ENCODE results near the gene PURB. TPM values are rescaled to one million over a fixed set of nuclear protein-coding genes. Genes with fewer than 3 reads are reported as not detected.
A peak's percentile ranks its signal among the peaks of the same experiment; 100 is the strongest.
"Not testable (repeated sequence)": the region's sequence is repeated elsewhere in the genome, so short reads cannot be mapped to it uniquely, and the experiment has no call there.

PURB gene
- total and polyA plus RNA-seq, 2 experiments from 2014 or later: 1.6 to 17.0 TPM

DNA sequence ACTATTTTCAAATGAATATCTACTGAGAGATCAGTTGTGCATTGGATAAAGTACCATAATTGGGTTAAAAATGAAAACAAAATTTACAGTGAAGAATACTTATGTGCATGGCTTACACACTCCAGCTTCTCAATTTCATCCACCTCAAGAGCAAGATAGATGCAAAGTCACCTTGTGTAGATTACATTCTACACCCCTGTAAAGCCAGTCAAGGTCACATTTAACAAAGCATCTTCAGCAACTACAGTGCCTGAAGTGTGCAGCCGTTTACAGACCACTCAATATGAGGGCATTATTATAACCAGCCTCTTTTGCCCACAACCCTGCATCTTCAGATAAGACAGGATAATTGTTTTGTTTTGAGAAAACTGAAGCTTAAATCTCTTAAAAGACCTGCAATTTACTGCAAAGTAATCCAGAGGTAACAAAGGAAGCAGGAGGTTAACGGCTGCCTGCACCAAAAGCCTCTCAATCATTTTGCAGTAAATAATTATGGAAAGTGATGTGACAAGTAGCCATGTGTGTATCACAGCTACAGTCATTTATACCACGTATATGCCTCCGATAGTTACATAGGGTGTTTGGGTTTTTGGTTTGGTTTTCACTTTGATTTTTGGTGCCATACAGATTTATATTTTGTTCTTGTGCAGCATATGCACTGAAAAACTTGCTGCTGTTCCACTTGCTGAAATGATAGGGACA is 4.9 kb downstream of the PURB start:
- peak overlapping the region; percentile 87 for H3K4me2 ChIP-seq (ENCODE audit: unreplicated experiment)
- no peak overlapping the region for H2AFZ ChIP-seq
- no peaks in the 10 kb centered on the region for H3K9me3 ChIP-seq (ENCODE audit: low read depth)
- in situ Hi-C loops (cut with MboI): no loop called here
- H3K79me2 ChIP-seq (ENCODE audit: insufficient read depth): peaks cover 71% of the 10 kb centered on the region
- H3K4me1 ChIP-seq (ENCODE audit: insufficient read depth): peaks cover 38% of the 10 kb centered on the region
- H3K27me3 ChIP-seq (replicated peaks; ENCODE audit: insufficient read depth): no peaks in the 10 kb centered on the region
- peak overlapping the region; percentile 24 for H3K9ac ChIP-seq
- no peak for DNase-seq
- TF ChIP-seq EZH2phosphoT487 (IDR thresholded peaks at IDR 0.05; ENCODE audit: insufficient read depth, low read depth) (no peak), EZH2 (IDR thresholded peaks at IDR 0.05; ENCODE audit: insufficient read depth, poor library complexity, severe bottlenecking) (no peak)
- H3K9me2 ChIP-seq (ENCODE audit: insufficient read depth): no peaks in the 10 kb centered on the region
- H3F3A ChIP-seq (ENCODE audit: insufficient read depth): peaks cover 70% of the 10 kb centered on the region
- no peaks in the 10 kb centered on the region for H3K36me3 ChIP-seq (ENCODE audit: low read depth)
- peak overlapping the region; percentile 86 for H3K4me3 ChIP-seq
- peaks cover 11% of the 10 kb centered on the region; the same call in 1 of the 2 replicates for H4K20me1 ChIP-seq (ENCODE audit: insufficient read depth)
- H3K27ac ChIP-seq: peak overlapping the region; percentile 87; the same call in 1 of the 2 replicates
- 78 to 79% methylated on average over 4 of the region's 4 CpGs for WGBS, 2 experiments (ENCODE audit: low coverage in 1 of 2, low lambda C conversion rate in 2 of 2, missing lambda C conversion rate in 2 of 2)

DNA sequence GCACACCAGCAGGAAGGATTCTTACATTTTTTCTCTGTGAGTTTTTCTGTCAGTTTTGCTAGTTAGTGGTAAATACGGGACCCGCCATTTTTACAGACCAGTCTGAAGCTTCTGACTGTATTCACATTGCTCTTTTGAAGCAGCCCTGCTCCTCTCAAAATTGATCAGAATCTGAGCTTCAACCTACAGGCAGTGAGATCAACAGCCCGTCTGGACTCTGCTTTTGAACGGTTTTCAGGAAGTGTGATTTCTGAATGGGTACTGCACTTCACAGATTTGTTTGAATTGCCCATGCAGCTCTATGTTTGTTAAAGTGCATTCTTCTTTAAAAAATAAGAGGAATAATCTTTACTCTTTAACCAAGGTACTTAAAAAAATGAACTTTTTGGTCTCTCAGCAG is 8.9 kb downstream of the PURB start:
- H3K9me3 ChIP-seq (ENCODE audit: low read depth): no peaks in the 10 kb centered on the region
- H3K4me2 ChIP-seq (ENCODE audit: unreplicated experiment): no peak overlapping the region
- no peak for TF ChIP-seq EZH2phosphoT487 (IDR thresholded peaks at IDR 0.05; ENCODE audit: insufficient read depth, low read depth)
- TF ChIP-seq EZH2 (IDR thresholded peaks at IDR 0.05; ENCODE audit: insufficient read depth, poor library complexity, severe bottlenecking): no peak
- peaks cover 13% of the 10 kb centered on the region for H3K4me1 ChIP-seq (ENCODE audit: insufficient read depth)
- no peak overlapping the region for H2AFZ ChIP-seq
- in situ Hi-C loops (cut with MboI): no loop called here
- peaks cover 38% of the 10 kb centered on the region for H3K79me2 ChIP-seq (ENCODE audit: insufficient read depth)
- no peak overlapping the region for H3K4me3 ChIP-seq
- H3K36me3 ChIP-seq (ENCODE audit: low read depth): no peaks in the 10 kb centered on the region
- WGBS, 2 experiments (ENCODE audit: low coverage in 1 of 2, low lambda C conversion rate in 2 of 2, missing lambda C conversion rate in 2 of 2): 82 to 88% methylated on average over 4 of the region's 4 CpGs
- H3F3A ChIP-seq (ENCODE audit: insufficient read depth): peaks cover 45% of the 10 kb centered on the region
- no peaks in the 10 kb centered on the region for H3K27me3 ChIP-seq (replicated peaks; ENCODE audit: insufficient read depth)
- no peak for DNase-seq
- no peak overlapping the region for H3K27ac ChIP-seq
- H3K9ac ChIP-seq: no peak overlapping the region
- peaks cover 11% of the 10 kb centered on the region; the same call in 1 of the 2 replicates for H4K20me1 ChIP-seq (ENCODE audit: insufficient read depth)
- no peaks in the 10 kb centered on the region for H3K9me2 ChIP-seq (ENCODE audit: insufficient read depth)

DNA sequence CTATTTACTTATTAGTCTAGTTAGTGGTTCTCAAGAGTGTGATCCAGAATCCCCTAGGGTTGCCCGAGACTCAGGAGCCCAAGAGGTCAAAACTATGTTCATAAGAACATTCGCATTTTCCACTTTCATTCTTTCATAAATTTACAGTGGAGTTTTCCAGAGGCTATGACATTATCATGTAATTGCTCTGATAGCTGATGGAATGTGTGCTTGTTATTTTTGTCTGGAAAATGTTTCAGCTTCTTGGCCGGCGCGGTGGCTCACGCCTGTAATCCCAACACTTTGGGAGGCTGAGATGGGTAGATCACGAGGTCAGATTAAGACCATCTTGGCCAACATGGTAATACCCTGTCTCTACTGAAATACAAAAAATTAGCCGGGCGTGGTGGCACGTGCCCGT is 10.1 kb downstream of the PURB start:
- peaks cover 5% of the 10 kb centered on the region; the same call in 1 of the 2 replicates for H4K20me1 ChIP-seq (ENCODE audit: insufficient read depth)
- DNase-seq: no peak
- no peaks in the 10 kb centered on the region for H3K27me3 ChIP-seq (replicated peaks; ENCODE audit: insufficient read depth)
- no peak overlapping the region for H3K9ac ChIP-seq
- H3K4me1 ChIP-seq (ENCODE audit: insufficient read depth): peaks cover 2% of the 10 kb centered on the region
- H3K4me2 ChIP-seq (ENCODE audit: unreplicated experiment): no peak overlapping the region
- peaks cover 34% of the 10 kb centered on the region for H3F3A ChIP-seq (ENCODE audit: insufficient read depth)
- no peak overlapping the region for H2AFZ ChIP-seq
- H3K79me2 ChIP-seq (ENCODE audit: insufficient read depth): peaks cover 26% of the 10 kb centered on the region
- in situ Hi-C loops (cut with MboI): no loop called here
- H3K36me3 ChIP-seq (ENCODE audit: low read depth): no peaks in the 10 kb centered on the region
- H3K4me3 ChIP-seq: no peak overlapping the region
- H3K27ac ChIP-seq: no peak overlapping the region
- H3K9me2 ChIP-seq (ENCODE audit: insufficient read depth): no peaks in the 10 kb centered on the region
- no peaks in the 10 kb centered on the region for H3K9me3 ChIP-seq (ENCODE audit: low read depth)
- WGBS, 2 experiments (ENCODE audit: low coverage in 1 of 2, low lambda C conversion rate in 2 of 2, missing lambda C conversion rate in 2 of 2): 88 to 89% methylated on average over 11 of the region's 11 CpGs
- no peak for TF ChIP-seq EZH2 (IDR thresholded peaks at IDR 0.05; ENCODE audit: insufficient read depth, poor library complexity, severe bottlenecking)
- TF ChIP-seq EZH2phosphoT487 (IDR thresholded peaks at IDR 0.05; ENCODE audit: insufficient read depth, low read depth): no peak

DNA sequence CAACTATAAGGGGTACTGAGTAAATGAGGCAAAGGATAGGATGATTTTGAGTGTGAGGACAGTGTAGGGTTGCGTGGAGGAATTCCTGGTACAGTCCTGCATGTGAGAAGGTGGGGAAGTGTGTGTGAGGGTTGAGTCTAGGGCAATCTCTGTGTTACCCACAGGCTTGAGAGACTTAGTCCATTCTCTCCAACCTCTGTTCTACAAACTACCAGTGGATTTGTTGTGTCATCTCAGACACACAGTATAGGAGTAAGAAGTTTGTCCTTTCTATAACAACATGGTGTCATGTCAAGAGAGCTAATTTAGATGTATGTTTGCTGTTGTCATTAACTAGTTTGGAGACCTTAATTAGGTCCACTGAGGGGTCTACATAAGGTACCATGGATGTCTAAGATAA is 12.5 kb downstream of the PURB start:
- TF ChIP-seq EZH2phosphoT487 (IDR thresholded peaks at IDR 0.05; ENCODE audit: insufficient read depth, low read depth): no peak
- no peak for TF ChIP-seq EZH2 (IDR thresholded peaks at IDR 0.05; ENCODE audit: insufficient read depth, poor library complexity, severe bottlenecking)
- H3K9me2 ChIP-seq (ENCODE audit: insufficient read depth): no peaks in the 10 kb centered on the region
- no peaks in the 10 kb centered on the region for H4K20me1 ChIP-seq (ENCODE audit: insufficient read depth)
- H3K9ac ChIP-seq: no peak overlapping the region
- no peak overlapping the region for H3K4me3 ChIP-seq
- no peak overlapping the region for H2AFZ ChIP-seq
- no peak overlapping the region for H3K27ac ChIP-seq
- H3F3A ChIP-seq (ENCODE audit: insufficient read depth): peaks cover 29% of the 10 kb centered on the region
- H3K27me3 ChIP-seq (replicated peaks; ENCODE audit: insufficient read depth): no peaks in the 10 kb centered on the region
- DNase-seq: no peak
- H3K9me3 ChIP-seq (ENCODE audit: low read depth): no peaks in the 10 kb centered on the region
- in situ Hi-C loops (cut with MboI): loop anchor here (25.0 kb wide), 1 partner anchor 265 kb away; no protein-coding TSS in a partner anchor
- H3K4me2 ChIP-seq (ENCODE audit: unreplicated experiment): no peak overlapping the region
- H3K36me3 ChIP-seq (ENCODE audit: low read depth): no peaks in the 10 kb centered on the region
- H3K4me1 ChIP-seq (ENCODE audit: insufficient read depth): peaks cover 2% of the 10 kb centered on the region
- 59 to 79% methylated on average over 1 of the region's 1 CpG for WGBS, 2 experiments (ENCODE audit: low coverage in 1 of 2, low lambda C conversion rate in 2 of 2, missing lambda C conversion rate in 2 of 2)
- H3K79me2 ChIP-seq (ENCODE audit: insufficient read depth): peaks cover 1% of the 10 kb centered on the region

DNA sequence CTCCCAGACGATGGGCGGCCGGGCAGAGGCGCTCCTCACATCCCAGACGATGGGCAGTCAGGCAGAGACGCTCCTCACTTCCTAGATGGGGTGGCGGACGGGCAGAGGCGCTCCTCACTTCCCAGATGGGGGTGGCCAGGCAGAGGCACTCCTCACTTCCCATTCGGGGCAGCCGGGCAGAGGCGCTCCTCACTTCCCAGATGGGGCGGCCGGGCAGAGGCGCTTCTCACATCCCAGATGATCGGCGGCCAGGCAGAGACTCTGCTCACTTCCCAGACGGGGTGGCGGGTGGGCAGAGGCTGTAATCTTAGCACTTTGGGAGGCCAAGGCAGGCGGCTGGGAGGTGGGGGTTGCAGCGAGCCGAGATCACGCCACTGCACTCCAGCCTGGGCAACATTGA is 13.4 kb downstream of the PURB start:
- H3K9ac ChIP-seq; H4K20me1 ChIP-seq (ENCODE audit: insufficient read depth); H3K4me2 ChIP-seq (ENCODE audit: unreplicated experiment); H3K79me2 ChIP-seq (ENCODE audit: insufficient read depth); H3K4me3 ChIP-seq; H3K36me3 ChIP-seq (ENCODE audit: low read depth); H3K27ac ChIP-seq; H3K9me3 ChIP-seq (ENCODE audit: low read depth); DNase-seq; H2AFZ ChIP-seq; H3K27me3 ChIP-seq (replicated peaks; ENCODE audit: insufficient read depth); H3K4me1 ChIP-seq (ENCODE audit: insufficient read depth); H3K9me2 ChIP-seq (ENCODE audit: insufficient read depth): not testable (repeated sequence)
- H3F3A ChIP-seq (ENCODE audit: insufficient read depth): peaks cover 32% of the 10 kb centered on the region
- in situ Hi-C loops (cut with MboI): loop anchor here (25.0 kb wide), 1 partner anchor 265 kb away; no protein-coding TSS in a partner anchor
- WGBS, 2 experiments (ENCODE audit: low coverage in 1 of 2, low lambda C conversion rate in 2 of 2, missing lambda C conversion rate in 2 of 2): 91 to 95% methylated on average over 11 to 22 of the region's 23 CpGs

DNA sequence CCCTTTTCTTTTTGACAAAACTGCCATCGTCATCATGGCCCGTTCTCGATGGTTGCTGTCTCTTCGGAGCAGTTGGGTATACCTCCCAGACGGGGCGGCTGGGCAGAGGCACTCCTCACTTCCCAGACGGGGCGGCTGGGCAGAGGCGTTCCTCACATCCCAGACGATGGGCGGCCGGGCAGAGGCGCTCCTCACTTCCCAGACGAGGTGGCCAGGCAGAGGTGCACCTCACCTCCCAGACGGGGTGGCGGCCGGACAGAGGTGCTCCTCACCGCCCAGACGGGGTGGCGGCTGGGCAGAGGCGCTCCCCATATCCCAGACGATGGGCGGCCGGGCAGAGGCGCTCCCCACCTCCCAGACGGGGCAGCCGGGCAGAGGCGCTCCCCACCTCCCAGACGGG is 14.6 kb downstream of the PURB start:
- Histone ChIP-seq H3F3A (ENCODE audit: insufficient read depth) (peaks cover 21% of the 10 kb centered on the region), H3K4me1 (ENCODE audit: insufficient read depth) (peaks cover 10% of the 10 kb centered on the region)
- DNase-seq; H3K4me2 ChIP-seq (ENCODE audit: unreplicated experiment); H3K27ac ChIP-seq; H4K20me1 ChIP-seq (ENCODE audit: insufficient read depth); H3K4me3 ChIP-seq; H2AFZ ChIP-seq; H3K9ac ChIP-seq; H3K79me2 ChIP-seq (ENCODE audit: insufficient read depth); H3K27me3 ChIP-seq (replicated peaks; ENCODE audit: insufficient read depth); H3K9me3 ChIP-seq (ENCODE audit: low read depth); H3K9me2 ChIP-seq (ENCODE audit: insufficient read depth); H3K36me3 ChIP-seq (ENCODE audit: low read depth): not testable (repeated sequence)
- in situ Hi-C loops (cut with MboI): loop anchor here (25.0 kb wide), 1 partner anchor 267 kb away; no protein-coding TSS in a partner anchor
- WGBS, 2 experiments (ENCODE audit: low coverage in 1 of 2, low lambda C conversion rate in 2 of 2, missing lambda C conversion rate in 2 of 2): 90 to 98% methylated on average over 13 to 23 of the region's 29 CpGs
